Dermis blood vessel endothelial cell (primary cell): Measurements from ENCODE around the gene LHFPL3. TPM values are rescaled to one million over a fixed set of nuclear protein-coding genes. Genes with fewer than 3 reads are reported as not detected.
A peak's percentile ranks its signal among the peaks of the same experiment; 100 is the strongest.
"Not testable (repeated sequence)": the region's sequence is repeated elsewhere in the genome, so short reads cannot be mapped to it uniquely, and the experiment has no call there.

Source experiments
- DNase-seq: peaks from one replicate; pipeline ENCODE4 v3.0.0; 2010
- total RNA-seq: library from RNA; depleted of rRNA; stranded (reverse); fragments of >200 nt; gene quantifications from 2 replicates; pipeline ENCODE4 v1.2.3, GENCODE V29; 2014

LHFPL3 gene
- total RNA-seq, 1 donor from 2014 or later = not detected

DNA sequence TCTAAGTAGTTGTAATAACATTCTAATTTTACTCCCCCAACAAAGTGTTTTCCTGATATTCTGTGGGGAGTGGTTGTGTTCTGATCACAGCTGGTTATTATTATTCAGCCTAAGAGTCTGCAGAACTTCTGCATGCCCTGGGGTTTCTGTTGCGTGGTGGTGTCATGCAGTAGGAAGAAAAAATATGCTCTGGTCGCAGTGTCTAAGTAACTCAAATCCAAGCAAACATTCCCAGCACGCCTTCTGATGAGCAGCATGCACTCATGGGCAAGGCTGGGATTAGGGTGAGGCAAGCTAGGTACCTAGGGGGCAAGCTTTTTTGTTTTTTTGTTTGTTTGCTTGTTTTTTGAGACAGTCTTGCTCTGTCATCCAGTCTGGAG lies 572.8 kb downstream of the LHFPL3 start:
- DNase-seq = no peak

DNA sequence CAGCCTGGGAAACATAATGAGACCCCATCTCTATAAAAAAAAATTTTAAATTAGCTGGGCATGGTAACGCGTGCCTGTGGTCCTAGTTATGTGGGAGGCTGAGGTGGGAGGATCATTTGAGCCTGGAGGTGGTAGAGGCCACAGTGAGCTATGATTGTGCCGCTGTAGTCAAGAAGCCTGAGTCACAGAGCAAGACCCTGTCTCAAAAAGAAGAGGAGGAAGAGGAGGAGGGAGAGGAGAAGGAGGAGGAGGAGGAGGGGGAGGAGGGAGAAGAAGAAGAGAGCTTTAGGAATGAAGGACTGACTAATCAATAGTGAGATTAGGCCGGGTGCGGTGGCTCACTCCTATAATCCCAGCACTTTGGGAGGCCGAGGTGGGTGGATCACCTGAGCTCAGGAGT lies 573.8 kb downstream of the LHFPL3 start:
- no peak for DNase-seq

DNA sequence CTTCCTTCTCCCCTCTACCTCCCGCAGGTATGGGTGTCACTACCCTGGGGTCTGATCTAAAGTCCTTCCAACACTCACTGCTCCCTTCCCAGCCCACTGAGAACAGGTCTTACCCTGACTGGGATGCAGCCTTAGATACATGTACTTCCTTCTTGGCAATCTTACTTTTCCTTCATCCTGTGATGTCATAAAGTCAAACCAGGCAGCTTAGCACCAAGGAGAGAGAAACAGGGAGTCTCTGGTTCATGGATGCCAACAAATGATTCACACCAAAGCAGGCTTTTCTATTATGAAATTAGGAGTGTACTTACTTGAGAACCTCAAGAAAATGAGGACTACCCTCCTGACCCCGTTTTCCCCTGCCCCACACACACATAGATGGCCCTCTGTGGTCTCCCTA lies 574.6 kb downstream of the LHFPL3 start:
- no peak for DNase-seq

DNA sequence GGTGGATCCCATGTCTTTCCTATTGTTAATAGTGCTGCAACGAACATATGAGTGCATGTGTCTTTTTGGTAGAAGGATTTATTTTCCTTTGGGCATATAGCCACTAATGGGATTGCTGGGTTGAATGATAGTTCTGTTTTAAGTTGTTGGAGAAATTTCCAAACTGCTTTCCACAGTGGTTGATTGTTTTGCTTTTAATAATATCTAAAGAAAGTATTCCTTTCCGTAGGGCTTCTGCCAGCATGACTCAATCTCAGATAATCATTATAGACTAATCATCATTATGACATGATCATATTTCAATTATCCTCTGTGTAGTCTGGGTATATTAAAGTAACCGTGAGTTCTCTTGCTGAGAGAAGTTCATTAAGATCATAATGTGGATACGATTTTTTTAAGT lies 575.4 kb downstream of the LHFPL3 start:
- no peak for DNase-seq

DNA sequence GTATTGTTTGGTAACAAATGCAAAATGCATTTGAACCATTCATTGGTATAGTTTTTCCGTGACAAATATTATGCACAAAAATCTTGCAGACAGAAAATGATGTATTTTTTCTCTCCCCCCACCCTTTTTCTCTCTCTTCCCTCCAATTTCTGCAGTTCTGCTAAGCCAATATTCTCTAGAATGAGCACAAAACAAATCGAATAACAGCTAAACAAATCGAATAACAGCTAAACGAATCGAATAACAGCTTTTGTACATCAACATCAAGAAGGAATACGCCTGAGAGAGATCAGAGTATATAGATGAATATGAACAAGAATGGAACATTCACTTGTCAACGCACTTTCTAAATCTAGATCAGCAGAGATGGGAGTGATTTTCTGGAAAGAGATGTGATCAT lies 577.6 kb downstream of the LHFPL3 start:
- DNase-seq = no peak

DNA sequence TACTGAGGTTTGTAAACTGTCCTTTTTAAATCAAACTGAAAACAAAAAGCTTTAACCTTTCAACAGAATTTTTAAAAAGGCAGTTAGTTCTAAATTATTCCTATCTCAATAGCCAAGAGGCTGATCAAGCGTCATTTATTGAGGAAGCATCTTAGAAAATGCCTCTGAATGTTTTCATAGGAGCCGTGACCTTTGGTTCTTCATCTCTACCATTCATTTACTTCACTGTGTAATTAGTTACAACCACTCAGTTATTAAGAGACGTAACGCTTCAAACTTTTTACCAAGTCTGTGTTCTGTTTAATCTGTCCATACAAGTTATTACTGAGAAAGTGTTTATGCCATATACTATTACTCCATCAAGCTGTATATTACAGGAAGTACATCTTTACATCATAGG lies 578.2 kb downstream of the LHFPL3 start:
- DNase-seq = no peak

DNA sequence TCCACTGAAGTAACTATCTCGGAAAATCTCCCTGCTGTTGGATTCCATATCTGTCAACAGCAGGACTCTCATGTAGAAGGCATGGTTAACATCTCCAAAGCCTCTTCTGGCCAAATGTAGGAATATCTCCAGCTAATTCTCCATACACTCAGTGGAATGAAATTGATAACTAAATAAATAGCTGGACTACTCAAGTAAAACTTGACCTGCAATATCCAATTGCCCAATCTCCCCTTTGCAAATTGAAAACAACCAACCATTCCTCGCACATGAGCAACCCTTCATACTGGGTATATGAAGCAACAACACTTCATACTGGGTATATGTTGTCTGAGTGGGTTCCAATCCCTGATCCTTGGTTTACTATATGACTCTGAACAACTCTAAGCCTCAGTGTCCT lies 580.2 kb downstream of the LHFPL3 start:
- DNase-seq = no peak

DNA sequence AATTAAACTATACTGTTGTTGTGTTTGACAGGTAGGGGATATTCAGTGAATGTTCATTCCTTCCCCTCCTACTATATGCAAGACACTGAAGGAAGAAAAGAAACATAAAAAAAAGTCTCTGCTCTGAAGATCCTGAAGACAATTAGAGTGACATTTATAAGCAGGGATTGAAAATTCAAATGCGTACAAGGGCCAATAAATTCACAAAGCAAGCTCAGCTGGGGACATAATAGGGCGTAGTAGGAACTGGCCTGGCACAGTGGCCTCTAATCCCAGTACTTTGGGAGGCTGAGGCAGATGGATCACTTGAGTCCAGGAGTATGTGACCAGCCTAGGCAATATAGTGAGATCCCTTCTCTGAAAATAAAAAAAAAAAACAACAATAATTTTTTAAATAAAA lies 580.7 kb downstream of the LHFPL3 start:
- no peak for DNase-seq

DNA sequence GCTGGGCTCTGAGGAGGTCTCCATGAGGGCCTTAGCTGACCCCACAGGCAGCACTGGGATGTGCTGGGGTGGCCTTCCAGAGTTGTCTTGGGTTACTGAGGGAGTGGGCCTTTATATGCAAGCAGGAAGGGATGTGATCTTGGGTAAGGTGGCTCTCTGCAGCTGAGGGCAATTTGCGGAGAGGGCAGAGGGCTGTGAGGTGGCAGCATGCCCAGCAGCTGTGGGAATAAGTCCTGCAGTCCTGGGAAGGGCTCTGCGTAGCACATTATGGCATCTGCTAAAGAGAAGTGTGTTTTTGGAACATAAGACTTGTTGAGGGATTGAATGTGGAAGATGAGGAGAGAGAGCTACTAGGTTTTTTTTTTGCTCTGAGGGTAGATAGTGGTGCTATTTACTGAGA lies 586.0 kb downstream of the LHFPL3 start:
- no peak for DNase-seq

DNA sequence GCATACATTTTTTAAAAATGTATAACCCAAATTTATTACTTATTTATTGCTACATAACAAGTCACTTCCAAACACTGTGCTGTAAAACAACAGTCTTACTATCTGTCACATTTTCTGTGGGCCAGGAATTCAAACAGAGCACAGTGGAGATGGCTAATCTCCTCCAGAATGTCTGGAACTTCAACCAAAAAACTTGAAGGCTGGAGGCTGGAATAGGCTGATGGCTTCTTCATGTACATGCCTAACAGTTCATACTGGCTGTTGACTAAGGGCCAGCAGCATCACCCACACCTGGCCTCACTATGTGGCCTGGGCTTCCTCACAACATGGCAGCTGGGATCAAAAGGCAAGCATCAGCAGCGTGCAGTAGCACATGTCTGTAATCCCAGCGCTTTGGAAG lies 593.2 kb downstream of the LHFPL3 start:
- DNase-seq = no peak

DNA sequence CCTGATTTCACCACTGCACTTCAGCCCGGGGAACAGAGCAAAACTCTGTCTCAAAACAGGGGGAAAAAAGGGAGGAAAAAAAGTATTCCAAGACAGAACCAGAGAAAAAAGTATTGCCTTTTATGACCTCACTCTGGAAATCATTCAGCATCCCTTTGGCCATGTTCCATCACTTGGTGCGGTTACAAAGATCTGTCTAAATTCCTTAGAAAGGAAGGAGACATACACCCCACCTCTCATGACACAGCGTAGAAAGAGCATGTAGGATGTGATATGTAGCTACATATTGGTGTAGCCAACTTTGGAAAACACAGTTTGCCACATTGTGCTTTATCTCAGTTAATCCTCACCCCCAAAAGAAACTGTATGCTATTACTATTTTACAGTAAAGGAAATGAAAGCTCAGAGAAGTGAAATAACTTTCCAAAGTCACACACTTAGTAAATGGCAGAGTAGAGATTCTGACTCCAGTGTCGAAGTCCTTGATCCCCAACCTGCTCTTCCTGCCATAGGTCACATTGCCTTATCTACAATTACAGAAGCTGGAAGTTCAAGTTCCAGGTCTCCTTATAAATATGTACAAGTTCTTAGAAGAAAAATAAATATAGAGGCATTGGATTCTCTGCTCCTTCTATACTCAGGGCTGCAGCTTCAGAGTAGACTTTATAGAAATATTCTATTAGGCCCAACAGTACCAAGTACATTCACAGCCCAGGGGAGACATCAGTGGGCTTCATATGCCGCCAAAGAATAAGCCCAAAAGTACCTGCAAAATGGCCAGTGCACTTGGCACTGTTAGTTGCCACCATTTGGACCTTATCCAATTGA lies 594.0 kb downstream of the LHFPL3 start:
- DNase-seq = peak; percentile 59

DNA sequence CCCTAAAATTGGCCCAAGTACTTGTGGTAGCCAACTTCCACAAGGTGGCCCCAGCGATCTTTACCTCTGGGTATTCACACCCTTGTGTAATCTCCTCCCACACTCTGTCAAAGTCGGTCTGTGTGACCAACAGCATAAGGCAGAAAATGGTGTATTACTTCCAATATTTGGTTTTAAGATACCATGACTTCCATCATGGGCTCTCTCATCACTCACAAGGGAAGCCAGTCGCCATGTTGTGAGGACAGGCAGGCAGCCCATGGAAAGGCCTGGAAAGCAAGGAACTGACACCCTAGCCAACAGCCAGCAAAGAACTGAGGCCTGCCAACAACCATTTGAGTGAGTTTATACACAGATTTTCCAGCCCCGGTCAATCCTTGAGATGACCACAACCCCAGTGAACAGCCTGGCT lies 594.6 kb downstream of the LHFPL3 start:
- DNase-seq = peak; percentile 97

DNA sequence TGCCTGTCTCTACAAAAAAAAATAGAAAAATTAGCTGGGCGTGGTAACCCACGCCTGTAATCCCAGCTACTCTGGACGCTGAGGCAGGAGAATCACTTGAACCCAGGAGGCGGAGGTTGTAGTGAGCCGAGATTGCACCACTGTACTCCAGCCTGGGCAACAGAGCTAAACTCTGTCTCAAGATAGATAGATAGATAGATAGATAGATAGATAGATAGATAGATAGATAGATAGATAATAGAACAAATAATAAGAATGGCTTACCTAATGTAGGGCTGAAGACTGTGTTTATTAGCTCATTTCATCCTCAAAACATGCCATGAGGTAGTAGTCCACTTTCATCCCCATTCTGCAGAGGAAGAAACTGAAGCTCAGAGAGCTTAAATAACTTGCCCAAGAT lies 597.8 kb downstream of the LHFPL3 start:
- not testable (repeated sequence) for DNase-seq

DNA sequence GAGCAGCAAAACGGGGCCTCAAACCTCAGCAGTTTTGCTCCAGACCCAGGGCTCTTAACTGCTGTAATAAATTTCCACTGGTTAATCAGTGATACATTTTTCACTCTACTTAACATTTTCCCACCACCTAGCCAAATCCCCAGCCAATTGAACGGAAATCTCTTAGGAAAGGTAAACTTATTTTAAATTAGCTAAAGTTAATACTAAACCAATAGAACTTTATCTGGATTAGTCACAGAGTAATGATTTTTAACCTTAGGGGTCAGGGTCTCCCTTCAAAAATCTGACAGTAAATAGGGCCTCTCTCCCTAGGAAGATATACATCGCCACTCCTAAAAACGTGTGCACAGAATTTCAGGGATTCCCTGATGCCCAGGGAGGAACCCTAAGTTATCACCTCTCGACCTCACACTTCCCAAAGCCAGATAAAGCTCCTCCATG lies 598.2 kb downstream of the LHFPL3 start:
- DNase-seq = no peak

DNA sequence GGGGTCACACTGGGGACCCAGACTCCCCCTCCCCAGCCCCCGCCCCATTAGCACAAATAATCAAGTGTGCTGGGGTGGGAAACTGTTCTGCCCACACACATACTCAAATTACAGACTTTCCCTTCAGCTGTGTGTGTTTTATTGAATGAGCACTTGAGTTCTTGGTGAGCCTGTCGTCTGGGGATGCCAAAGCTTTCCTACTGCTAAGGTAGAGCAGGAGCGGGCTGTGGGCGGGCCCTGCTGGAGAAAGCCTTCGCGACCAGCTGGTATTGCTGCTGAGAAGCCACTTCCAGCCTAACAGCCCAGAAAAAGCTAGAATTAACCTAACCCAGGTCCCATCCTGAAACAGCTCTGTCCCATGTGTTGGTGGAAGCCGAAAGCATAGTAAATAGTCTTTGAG lies 598.7 kb downstream of the LHFPL3 start:
- no peak for DNase-seq

DNA sequence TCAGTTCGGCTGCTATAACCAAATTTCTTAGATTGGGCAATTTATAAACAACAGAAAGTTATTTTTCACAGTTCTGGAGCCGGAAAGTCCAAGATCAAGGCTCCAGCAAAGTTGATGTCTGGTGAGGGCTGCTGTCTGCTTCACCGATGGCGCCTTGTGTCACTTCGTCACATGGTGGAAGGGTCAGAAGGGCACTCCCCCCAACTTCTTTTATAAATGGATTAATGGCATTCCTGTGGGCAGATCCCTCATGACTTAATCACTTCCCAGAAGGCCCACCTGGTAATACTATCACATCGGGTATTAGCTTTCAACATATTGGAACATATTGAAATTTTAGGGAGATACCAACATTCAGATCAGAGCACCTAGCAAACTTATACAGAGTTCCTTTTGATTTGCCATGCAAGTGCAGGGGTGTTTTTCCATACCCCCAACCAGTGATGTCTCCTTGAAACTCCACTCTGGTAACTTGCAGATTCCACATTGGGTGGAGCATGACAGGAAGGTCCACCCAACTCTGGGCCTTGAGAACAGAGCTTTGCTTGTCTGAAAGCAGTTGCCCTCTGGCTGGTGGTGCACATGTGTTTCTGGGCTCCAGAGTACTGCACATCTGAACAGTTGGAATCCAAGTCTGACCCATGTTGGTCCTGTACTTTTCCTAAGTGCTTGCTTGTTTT lies 600.5 kb downstream of the LHFPL3 start:
- DNase-seq = no peak

DNA sequence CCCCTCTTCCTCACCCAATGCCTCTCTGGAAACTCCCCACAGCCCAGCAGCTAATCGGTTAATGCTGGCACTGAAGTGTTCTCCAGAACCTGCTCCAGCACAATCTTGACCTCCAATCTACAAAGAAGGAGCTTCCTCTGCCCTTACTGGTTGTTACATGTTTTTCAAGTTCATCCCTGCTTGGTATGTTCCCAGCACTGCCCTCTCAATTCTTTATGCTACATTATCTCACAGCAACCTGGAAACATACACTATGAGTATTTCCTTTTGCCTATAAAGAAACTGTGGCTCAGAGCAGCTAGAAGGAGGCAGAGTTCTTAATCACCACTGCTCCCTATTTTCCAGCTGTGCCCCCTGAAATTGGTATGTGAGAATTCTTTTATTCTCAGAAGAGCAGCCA lies 601.5 kb downstream of the LHFPL3 start:
- DNase-seq = peak; percentile 57

DNA sequence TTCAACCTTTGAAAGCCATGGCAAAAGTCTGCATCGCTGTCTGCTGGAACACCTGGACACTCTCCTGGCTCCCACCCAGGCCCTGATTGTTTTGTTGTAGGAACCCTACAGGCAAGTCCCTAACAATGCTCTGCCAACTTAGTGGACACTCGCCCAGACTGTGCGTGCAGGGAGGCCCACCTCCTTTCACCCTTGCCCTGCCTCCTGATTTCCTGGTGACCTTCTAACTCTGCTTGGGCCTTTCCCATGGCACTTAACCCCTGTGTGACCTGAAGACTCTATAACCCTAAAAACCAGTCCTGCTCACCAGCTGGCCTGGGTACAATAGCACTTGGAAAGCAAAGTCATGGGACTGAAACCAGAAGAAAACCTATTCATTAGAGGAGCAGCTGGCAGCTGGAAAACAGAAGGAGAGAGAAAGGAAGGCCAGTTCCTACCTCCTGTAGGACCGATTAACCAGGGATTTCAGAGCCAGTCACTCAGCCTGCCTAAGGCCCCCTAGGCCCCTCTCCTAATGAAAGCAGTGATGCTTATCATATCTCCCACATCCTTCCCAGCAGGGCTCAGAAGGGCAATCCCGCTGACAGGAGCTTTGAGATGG lies 602.9 kb downstream of the LHFPL3 start:
- DNase-seq = peak; percentile 59

DNA sequence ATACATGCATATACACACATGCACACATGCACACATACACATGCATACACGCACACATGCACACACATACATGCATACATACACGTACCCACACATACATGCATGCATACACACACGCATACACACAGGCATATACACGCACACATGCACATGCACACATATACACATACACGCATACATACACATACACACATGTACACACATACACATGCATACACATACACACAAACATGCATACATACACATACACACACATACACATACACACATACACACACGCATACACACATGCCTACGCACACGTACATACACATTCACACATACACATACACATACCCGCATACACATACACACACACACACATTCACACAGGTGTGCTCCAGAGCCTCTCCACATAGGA lies 604.6 kb downstream of the LHFPL3 start:
- no peak for DNase-seq

DNA sequence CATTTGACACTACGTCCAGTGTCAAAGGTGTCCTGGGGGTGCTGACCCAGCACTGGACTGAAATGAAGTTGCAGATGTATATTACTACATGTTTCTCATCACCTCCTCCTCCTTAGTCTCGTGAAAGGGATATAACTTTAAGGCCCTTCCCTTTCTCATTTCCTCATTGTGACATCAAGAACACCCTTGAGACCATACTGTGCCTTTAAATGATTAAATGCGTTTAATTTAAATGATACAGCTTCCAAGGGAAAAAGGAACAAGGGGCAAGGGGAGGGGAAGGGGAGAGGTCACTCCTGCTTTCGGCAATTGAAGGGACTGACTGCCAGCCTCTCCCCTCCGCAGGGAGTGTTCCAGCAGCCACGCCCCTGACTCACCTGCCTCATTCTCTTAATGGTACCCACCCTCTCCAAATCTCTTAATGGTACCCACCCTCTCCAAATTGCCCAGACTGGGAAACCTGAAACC lies 605.2 kb downstream of the LHFPL3 start:
- no peak for DNase-seq

DNA sequence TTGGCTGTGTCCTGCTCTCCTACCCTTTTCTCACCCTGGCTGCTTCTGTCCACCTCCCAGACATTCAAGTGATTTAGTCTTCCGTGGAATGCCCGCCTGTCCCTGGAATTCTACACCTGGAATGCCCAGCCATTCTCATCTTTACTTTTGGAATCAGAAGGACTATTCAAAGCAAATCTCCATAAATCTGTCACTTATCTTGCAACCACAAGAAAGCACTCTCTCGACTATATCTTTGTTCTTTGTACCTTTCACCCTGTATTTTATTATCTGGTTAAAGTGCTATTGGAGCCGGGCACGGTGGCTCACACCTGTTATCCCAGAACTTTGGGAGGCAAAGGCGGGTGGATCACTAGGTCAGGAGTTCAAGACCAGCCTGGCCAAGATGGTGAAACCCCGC lies 606.3 kb downstream of the LHFPL3 start:
- no peak for DNase-seq

DNA sequence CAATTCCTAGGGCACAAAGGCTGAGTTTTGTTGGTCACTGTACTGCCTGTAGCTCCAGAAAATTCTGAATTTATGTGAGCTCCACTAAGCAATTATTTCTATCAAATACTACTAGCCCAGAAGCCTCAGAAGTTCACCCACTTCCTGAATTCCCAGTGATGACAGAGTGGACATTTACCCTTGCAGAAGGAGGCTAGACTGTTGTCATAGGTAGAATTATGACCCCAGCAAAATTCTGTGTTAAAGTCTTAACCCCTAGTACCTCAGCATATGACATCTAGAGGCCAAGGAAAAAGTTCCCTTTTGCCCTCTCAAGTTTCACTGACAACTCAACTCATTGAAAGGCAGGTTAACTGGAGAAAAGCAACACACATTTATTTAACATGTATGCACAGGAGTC lies 606.9 kb downstream of the LHFPL3 start:
- no peak for DNase-seq

DNA sequence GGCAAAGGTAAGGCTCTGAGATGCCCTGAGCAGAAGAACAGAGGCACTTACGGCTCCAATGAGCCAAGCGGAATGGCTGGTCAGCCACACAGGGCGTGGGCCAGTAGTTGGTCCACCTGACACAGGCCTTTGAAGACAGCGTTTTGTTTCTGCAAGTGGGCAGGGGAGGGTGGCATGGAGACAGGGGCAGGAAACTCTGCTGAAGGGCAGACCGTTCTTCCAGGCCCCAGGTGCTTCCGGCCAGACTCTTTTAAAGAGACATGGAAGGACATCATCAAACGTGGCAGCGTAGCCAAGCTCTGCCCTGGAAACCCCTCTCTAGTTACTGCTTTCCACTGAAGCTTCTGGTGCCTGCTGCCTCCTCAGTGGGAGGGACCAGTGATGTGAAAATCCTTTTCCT lies 608.1 kb downstream of the LHFPL3 start:
- peak; percentile 62 for DNase-seq

DNA sequence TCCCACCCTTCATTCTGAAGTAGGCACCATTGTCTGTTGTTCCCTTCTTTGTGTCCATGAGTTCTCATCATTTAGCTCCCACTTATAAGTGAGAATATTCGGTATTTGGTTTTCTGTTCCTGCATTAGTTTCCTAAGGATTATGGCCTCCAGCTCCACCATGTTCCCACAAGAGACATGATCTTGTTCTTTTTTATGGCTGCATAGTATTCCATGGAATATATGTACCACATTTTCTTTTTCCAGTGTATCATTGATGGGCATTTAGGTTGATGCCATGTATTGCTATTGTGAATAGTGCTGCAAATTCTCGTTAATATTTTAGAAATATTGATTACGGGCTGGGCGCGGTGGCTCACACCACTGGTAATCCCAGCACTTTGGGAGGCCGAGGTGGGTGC lies 609.1 kb downstream of the LHFPL3 start:
- DNase-seq = not testable (repeated sequence)
